GM18505 (cell line): ENCODE measurements around the gene BTN1A1.

Experiments
- ATAC-seq: cut with Tn5 transposase; IDR thresholded peaks from one replicate; pipeline ENCODE4 v1.9.1; 2021; ENCODE audit not compliant: unreplicated experiment
- POLR2A ChIP-seq: IDR thresholded peaks from 4 replicates; pipeline ENCODE4 v1.6.1; 2011; ENCODE audit warnings: borderline replicate concordance; ENCODE audit not compliant: insufficient read depth, insufficient read length; ENCODE audit errors: extremely low read depth

The BTN1A1 gene

DNA sequence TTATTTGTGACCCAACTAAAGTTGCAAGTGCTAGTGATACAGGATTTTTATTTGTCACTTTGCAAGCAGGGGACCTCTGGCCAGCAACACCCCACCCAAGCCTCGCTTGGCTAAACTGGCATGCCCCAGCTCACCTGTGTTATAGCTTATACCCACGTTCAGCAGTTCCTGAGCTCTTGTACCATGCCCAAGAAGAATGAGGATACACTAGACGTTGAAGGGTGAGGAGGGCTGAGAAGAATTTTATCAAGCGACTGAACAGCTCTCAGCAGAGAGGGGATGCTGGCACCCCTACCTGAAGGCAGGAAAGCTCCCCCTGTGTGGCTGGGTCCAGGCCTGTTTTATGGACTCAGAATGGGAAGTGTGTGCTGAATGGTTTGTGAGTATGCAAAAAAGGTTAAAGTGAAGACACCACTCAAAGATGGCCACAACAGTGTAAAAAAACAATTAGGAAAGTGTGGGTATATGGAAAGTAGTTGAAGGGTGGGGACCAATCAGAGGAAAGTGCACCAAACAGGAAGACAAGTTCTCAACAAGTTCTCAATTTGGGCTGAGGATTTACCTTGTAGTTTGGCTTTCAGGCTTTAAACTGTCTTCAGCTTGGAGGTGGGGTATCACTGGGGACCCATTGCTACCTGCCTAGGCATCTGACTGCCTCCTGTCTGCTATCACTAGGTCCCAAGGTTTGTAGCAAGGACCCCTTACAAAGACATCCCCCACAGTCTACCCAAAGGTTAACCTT lies 27.4 kb upstream of the BTN1A1 start:
- no peak for ATAC-seq
- TF ChIP-seq POLR2A: no peak

DNA sequence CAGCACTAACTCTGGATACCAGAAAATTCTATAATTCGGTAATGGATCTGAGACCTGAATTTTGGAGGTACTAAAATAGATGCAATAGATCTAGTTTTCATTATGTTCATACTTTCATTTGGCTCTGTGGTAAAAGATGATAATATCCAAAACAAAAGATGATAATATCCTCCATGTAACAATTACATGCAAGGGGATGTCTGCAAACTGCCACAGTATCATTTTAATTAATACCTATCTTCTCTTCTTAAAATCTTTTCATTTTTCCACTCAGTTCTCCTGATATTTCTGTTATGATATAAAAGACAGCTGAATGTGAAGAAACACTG lies 26.7 kb upstream of the BTN1A1 start:
- no peak for TF ChIP-seq POLR2A
- no peak for ATAC-seq

DNA sequence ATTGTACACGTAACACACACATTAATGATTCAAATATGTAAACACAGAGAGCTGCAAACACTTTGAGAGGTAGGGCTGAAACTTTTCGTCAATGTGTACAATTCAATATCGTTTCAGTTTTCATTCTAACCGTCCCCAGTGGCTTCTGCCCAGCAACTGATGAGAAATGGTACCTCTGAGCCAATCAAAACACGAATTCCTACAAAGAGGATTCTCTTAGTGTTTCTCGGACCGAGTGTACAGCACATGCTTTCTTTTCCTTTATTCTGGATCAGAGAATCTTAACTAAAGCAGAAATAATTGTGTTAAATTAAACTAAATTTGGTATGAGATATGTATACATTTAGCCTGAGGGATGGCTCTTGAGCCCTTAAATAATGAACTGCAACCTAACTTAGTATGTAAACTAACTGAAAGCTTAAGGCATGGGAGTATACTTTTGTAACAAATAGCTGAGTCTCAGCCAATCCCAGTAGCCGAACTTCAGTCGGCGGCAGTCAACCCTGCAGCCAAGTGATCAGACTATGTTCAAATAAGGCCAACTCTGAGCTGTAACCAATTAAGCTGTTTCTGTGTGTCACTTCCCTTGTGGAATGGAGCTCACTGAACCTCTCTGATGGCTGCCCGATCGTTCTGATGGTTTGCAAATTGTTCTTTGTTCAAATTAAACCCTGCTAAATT lies 26.2 kb upstream of the BTN1A1 start:
- ATAC-seq: peak; percentile 87
- peak; percentile 89 for TF ChIP-seq POLR2A

- no peak for ATAC-seq
- no peak for TF ChIP-seq POLR2A
These were observed 25.6 kb upstream of the BTN1A1 start for GRCh38 chr6:26474439-26474881.

- TF ChIP-seq POLR2A: no peak
- no peak for ATAC-seq
These were observed 24.0 kb upstream of the BTN1A1 start for GRCh38 chr6:26475823-26476729.

- TF ChIP-seq POLR2A: no peak
- ATAC-seq: no peak
These were observed 23.2 kb upstream of the BTN1A1 start for GRCh38 chr6:26476896-26477295.

DNA sequence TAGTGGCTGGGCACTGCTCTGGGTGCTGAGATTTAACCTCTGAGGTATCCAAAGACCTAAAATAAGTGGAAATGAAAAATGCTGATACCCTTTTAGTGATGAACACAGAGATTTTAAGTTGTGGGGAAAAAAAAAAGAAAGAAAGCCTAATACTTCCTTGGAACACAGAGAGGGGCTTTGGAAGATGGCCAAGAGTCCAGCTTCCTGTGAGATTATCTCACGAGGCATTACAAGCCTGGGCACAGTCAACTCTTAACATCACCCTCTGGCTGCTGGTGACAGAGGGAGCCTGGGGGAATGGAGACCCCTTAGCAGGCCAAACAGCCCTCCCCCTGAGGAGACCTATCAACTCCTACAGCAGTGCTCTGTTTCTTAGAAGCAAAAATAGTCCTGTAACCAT lies 22.7 kb upstream of the BTN1A1 start:
- ATAC-seq: no peak
- TF ChIP-seq POLR2A: no peak

GRCh38 chr6:26478100-26478984 lies 21.8 kb upstream of the BTN1A1 start:
- no peak for ATAC-seq
- no peak for TF ChIP-seq POLR2A

DNA sequence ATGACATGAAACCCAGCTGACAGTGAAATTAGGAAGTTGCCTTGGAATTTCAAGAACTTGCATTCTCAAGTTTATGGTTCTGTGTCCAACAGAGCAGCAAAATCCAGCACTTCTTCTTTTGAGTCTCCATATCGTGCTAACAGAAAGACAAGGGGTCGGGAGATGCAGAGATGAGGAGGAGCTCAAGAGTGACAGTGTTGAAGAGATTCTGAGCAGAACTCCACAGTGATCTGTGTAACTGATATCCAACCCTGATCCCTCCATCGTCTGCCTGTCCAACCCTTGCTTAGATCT lies 21.2 kb upstream of the BTN1A1 start:
- no peak for TF ChIP-seq POLR2A
- ATAC-seq: no peak

DNA sequence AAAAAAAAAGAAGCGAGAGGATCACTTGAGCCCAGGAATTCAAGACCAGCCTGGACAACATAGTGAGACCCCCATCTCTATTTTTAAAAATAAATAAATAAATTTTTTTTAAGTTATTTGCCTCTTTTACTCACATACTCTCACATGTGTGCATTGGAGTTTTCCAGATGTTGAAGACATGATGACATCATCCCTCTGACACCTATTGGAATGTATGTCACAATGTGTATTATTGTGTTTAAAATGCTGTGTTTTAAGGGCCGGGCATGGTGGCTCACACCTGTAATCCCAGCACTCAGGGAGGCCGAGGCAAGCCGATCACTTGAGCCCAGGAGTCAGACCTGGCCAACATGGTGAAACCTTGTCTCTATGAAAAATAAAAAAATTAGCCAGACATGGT lies 17.8 kb upstream of the BTN1A1 start:
- no peak for TF ChIP-seq POLR2A
- no peak for ATAC-seq

DNA sequence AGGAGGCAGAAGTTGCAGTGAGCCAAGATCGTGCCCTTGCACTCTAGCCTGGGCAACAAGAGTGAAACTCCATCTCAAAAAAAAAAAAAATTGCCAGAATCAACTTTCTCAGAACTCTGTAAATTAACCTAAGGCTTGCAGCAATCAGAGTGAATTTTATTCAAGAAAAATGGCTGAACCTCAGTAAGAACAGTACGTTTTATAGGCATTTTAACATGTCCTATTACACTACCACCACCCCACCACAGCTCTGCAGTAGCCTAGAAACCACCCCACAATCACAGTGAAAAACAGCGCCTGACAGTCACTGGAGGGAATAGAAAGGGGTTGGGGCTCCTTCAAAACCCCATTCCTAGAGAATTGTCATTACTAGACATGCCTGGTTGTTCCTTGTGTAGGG lies 16.4 kb upstream of the BTN1A1 start:
- no peak for TF ChIP-seq POLR2A

DNA sequence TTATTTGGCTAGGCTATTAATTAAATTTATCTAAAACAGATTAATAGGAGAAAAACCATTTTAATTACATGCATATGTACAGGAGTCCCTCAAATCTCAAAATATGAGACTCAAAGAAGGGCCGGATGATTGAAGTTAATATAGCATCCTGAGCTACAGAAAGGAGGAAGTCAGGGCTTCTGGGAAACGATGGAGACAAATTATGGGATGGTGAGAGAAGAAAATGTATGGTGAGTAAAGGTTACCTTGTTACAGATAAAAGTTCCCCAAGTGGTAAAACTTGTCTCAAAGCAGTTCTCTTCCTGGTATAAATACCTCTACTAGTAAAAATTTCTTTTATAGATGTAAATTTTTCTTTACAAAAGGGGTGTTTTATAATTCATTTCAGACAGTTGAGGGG lies 15.9 kb upstream of the BTN1A1 start:
- no peak for ATAC-seq
- no peak for TF ChIP-seq POLR2A

More for the DNA sequence above, 16.4 kb upstream of the BTN1A1 start:
- no peak for ATAC-seq

DNA sequence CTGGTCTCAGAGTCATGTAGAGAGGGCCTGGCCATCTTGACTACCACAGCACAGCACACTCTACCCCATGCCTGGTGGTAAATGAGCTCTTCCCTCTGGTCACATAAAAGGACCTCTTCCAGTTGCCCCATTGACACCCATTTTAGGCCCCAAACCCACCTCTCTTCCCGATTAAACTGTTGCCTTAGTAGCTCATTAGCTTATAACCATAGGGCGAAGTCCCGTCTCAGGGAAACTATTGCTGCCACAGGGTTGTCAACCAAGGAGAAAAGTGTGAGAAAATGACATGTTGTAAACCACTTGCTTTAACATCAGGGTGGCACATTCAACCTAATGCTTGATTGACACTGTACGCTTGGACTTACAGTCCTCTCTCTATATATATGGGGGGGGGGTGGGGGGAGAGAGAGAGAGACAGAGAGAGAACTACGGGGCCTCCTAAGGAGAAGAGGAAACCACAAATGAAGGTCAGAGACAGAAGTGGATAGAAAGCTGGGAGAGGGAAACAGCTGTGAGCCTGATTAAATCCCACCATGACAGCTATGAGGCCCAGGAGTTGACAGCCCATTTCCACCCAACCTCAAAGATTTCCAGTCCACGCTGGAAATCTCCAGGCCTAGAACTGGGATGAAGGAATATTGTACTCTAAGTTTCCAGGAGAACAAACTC lies 14.9 kb upstream of the BTN1A1 start:
- no peak for TF ChIP-seq POLR2A
- no peak for ATAC-seq

DNA sequence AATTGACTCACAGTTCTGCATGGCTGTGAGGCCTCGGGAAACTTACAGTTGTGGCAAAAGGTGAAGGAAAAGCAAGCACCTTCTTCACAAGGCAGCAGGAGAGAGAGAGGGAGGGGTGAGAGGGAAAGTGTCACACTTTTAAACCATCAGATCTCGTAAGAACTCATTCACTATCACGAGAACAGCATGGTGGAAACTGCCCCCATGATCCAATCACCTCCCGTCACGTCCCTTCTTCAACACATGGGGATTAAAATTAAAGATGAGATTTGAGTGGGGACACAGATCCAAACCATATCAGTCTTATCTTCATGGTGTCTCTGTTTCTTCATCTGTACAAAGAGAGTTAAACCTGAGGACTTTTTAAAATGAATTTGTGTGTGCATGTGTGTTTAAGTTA lies 13.7 kb upstream of the BTN1A1 start:
- no peak for TF ChIP-seq POLR2A
- ATAC-seq: no peak
